Muscle of leg (tissue), 11 donors: ENCODE results near the gene GPRC5C. TPM values are rescaled to one million over a fixed set of nuclear protein-coding genes. Genes with fewer than 3 reads are reported as not detected.

Experiments used
- DNase-seq: peaks from one replicate; pipeline ENCODE4 v3.0.0; 2013
- H3K27ac ChIP-seq: one replicate; pipeline ENCODE4 v1.5.1; 2013; ENCODE audit warnings: mild to moderate bottlenecking, low read length, control low read depth
- H3K27me3 ChIP-seq: one replicate; pipeline ENCODE4 v1.6.1; 2013; ENCODE audit warnings: low read length; ENCODE audit not compliant: control insufficient read depth, insufficient read depth
- H3K36me3 ChIP-seq: one replicate; pipeline ENCODE4 v1.6.1; 2013; ENCODE audit warnings: low read length; ENCODE audit not compliant: control insufficient read depth, insufficient read depth
- H3K4me1 ChIP-seq: one replicate; pipeline ENCODE4 v1.6.1; 2013; ENCODE audit warnings: low read length; ENCODE audit not compliant: control insufficient read depth, insufficient read depth
- H3K4me3 ChIP-seq: one replicate; pipeline ENCODE4 v1.5.1; 2013; ENCODE audit warnings: low read length, control low read depth
- H3K9me3 ChIP-seq: replicated peaks from 2 replicates; pipeline ENCODE4 v1.6.1; 2013; ENCODE audit warnings: low read depth, low read length; ENCODE audit not compliant: control insufficient read depth
- WGBS: methylation state at CpG from one replicate; pipeline ENCODE4 v1.1.5; 2013; ENCODE audit warnings: missing lambda C conversion rate; ENCODE audit not compliant: insufficient coverage; 5-methylcytosine and 5-hydroxymethylcytosine counted together
- polyA plus RNA-seq, 8 donors: library from polyadenylated mRNA; unstranded; fragments of 120-200 nt; gene quantifications; one replicate each; pipeline versions ENCODE4 v1.2.1 to v1.2.3, GENCODE V29; 2013; ENCODE audit warnings: inconsistent platforms in 1 of 8, low replicate concordance in 1 of 8; ENCODE audit not compliant: insufficient read length in 8 of 8, insufficient read depth in 1 of 8
- total RNA-seq: library from RNA; stranded (reverse); fragments of 120-200 nt; gene quantifications from one replicate; pipeline ENCODE4 v1.2.4, GENCODE V29; 2013

GPRC5C gene
- total and polyA plus RNA-seq, 9 donors = 16.2 to 56.0 (median 34.4) TPM

DNA sequence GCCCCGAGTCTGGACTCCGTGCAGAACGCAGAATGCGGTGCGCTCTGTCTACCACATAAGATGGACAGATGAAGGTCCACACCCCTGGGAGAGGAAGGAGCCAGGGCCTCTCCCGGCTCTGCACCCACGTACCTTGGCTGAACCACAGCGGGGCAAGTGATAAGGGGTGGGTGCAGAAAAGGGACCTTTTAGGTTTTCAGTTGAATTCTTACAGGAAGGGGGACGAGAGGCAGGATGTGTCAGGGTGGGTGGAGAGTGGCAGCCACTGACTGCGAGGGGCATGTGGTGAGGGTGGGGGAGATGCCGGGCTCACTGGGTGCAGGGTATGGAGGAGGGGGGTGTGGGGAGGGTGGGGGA, 34.9 kb downstream of the GPRC5C start:
- Histone ChIP-seq H3K4me1 (peaks cover 6% of the 10 kb centered on the region), H3K27ac (peak overlapping the region; percentile 7), H3K27me3 (peaks cover 22% of the 10 kb centered on the region), H3K4me3 (peak overlapping the region; percentile 34), H3K36me3 (no peaks in the 10 kb centered on the region), H3K9me3 (no peaks in the 10 kb centered on the region)
- DNase-seq = no peak
- 10% methylated on average over 11 of the region's 11 CpGs for WGBS

DNA sequence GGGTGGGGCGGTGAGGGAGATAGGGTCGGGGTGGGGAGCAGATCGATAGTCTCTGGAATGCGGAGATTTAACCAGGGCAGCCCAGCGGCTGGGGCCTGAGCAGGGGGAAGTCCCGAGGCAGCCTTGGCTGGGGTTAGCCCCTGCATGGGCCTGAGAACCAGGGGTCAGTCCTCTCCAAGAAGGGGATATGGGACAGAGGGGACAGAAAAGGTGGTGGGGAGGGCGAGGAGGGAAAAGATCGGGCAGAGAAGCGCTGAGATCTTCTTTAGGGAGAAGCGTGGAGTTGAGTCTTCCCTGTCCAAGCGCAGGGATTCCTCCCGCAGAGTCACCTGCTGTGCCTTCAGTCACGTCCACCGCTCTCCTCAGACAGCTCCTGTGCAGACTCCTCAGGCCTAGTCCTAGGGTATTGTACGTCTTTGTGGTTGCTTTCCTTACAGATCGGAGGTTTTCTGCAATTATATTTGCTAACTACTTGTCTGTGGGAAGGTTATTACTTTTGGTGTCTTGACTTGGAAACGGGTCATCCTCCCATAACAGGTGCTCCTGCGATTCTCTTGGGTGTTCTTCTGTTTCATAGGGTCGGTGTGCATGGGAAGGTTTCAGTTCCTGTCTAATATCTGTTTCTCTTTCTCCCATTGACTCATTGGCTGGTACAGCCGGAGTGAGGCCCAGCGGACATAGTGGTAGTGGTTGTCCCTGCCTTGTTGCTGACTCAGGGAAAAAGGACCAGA, 35.5 kb downstream of the GPRC5C start:
- Histone ChIP-seq H3K27me3 (peaks cover 22% of the 10 kb centered on the region), H3K9me3 (no peaks in the 10 kb centered on the region), H3K36me3 (no peaks in the 10 kb centered on the region), H3K4me1 (peaks cover 6% of the 10 kb centered on the region), H3K4me3 (peak overlapping the region; percentile 5), H3K27ac (peak overlapping the region; percentile 6)
- WGBS = 26% methylated on average over 10 of the region's 21 CpGs
- peak; percentile 64 for DNase-seq

DNA sequence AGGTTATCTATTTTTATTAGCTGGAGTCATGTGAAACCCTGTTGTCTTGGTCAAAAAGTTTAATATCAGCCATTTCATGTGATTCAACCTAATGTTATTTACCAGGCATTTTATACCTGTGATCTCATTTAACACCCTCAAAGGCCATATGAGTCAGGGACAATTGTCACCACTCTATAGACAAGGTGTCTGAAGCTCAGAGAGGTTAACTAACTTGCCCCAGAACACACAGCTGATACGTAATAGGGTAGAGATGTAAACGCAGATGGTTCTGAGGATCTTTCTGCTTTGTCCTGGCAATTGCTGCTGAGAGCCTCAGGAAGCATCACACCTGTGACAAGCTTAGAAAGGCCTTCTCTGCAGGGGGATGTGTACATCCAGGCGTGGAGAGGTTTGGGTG, 39.5 kb downstream of the GPRC5C start:
- H3K27ac ChIP-seq = no peak overlapping the region
- peaks cover 6% of the 10 kb centered on the region for H3K4me1 ChIP-seq
- peaks cover 18% of the 10 kb centered on the region for H3K27me3 ChIP-seq
- 78% methylated on average over 1 of the region's 3 CpGs for WGBS
- no peak overlapping the region for H3K4me3 ChIP-seq
- peaks cover 5% of the 10 kb centered on the region for H3K9me3 ChIP-seq
- no peak for DNase-seq
- no peaks in the 10 kb centered on the region for H3K36me3 ChIP-seq

DNA sequence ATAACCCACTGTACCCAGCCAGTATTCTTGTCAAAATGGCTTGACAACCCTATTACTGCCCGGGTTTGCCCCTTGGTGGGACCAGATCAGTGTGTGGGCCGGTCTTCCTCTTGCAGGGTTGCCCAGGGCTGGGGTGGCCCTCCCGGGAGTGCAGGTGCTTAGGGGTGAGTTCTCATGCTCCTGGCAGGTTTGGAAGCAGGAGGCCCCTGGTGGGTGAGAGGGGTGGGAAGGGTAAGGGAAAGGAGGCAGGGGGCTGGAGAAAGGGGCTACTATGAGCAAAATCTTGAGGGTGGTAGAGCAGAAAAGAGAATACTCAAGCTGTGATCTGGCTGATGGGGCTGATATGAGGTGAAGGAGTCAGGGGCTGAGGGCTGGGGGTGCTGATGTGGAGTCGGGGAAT, 41.0 kb downstream of the GPRC5C start:
- Histone ChIP-seq H3K27ac (no peak overlapping the region), H3K36me3 (no peaks in the 10 kb centered on the region), H3K27me3 (peaks cover 5% of the 10 kb centered on the region), H3K4me3 (no peak overlapping the region), H3K9me3 (peaks cover 5% of the 10 kb centered on the region), H3K4me1 (no peaks in the 10 kb centered on the region)
- no peak for DNase-seq
- 100% methylated on average over 2 of the region's 4 CpGs for WGBS

DNA sequence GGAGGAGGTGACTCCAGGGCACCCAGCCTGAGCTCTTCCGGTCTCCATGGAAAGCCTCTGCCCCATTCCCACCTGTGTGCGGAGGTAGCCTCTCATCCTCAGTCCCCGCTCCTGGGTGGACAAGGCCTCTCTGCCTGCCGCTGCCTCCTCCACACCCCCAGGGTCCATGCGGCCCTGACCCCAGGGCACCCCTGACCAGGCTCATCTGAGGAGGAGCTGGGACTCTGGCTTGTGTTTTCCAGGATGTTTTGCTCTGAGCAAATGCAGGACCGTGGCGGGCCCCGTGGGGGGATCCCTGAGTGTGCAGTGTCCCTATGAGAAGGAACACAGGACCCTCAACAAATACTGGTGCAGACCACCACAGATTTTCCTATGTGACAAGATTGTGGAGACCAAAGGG, 41.4 kb downstream of the GPRC5C start:
- Histone ChIP-seq H3K27me3 (peaks cover 4% of the 10 kb centered on the region), H3K36me3 (no peaks in the 10 kb centered on the region)
- WGBS = 86% methylated on average over 7 of the region's 8 CpGs

DNA sequence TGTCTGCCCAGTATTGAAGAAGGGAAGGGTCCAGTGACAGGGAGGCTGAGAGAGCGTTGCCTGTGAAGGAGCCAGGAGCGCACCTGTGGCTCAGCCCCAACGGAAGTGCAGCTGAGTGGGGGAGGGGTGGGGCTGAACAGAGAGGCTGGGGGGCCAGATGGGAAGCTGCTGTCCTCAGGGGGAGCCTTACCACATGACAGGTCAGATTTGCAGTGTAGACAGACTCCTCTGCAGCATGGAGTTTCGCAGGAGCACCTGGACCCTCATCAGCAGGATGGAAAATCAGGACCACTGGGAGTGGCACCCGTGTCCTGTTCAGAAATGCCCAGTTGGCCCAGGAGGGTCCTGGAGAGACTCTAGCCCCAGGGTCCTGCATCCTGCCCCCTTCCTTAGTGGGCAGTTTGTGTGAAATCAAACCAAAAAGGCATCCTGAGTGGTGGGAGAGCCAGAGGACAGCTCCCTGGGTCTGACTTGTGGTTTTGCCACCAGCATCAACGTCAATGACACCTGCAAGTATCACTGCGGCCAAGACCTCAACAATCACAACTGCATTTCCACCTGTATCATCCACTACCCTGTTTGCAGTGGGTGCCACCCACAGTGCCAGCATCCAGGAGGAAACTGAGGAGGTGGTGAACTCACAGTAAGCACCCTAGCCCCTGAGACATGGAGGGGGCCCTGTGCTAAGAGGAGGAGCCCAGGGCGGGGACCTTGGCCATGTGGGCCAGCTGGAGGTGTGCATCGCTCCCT, 42.3 kb downstream of the GPRC5C start:
- peaks cover 5% of the 10 kb centered on the region for H3K4me1 ChIP-seq
- H3K4me3 ChIP-seq = no peak overlapping the region
- no peak for DNase-seq
- WGBS = 67% methylated on average over 7 of the region's 9 CpGs
- peaks cover 5% of the 10 kb centered on the region for H3K9me3 ChIP-seq
- H3K27ac ChIP-seq = no peak overlapping the region
- no peaks in the 10 kb centered on the region for H3K36me3 ChIP-seq
- peaks cover 5% of the 10 kb centered on the region for H3K27me3 ChIP-seq

More for the DNA sequence above, 41.4 kb downstream of the GPRC5C start:
- Histone ChIP-seq H3K27ac (no peak overlapping the region), H3K9me3 (peaks cover 5% of the 10 kb centered on the region), H3K4me3 (no peak overlapping the region), H3K4me1 (peaks cover 1% of the 10 kb centered on the region)
- no peak for DNase-seq

DNA sequence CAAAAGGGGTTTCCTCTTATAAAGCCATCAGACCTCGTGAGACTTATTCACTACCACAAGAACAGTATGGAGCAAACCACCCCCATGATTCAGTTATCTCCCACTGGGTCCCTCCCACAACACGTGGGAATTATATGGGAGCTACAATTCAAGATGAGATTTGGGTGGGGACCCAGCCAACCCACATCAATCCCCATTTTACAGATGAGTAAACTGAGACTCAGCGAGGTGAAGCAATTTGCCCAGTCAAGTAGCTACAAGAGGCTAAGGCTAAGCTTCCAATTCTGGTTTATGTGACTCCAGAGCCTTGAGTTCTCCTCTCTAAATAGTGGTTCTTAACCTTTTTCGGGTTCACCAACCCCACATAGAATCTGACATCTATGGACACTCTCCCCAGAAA, 43.3 kb downstream of the GPRC5C start:
- H3K27me3 ChIP-seq = peaks cover 5% of the 10 kb centered on the region
- H3K36me3 ChIP-seq = no peaks in the 10 kb centered on the region
- H3K27ac ChIP-seq = no peak overlapping the region
- WGBS = 100% methylated on average over 2 of the region's 4 CpGs
- H3K4me3 ChIP-seq = no peak overlapping the region
- no peak for DNase-seq
- peaks cover 5% of the 10 kb centered on the region for H3K4me1 ChIP-seq
- peaks cover 5% of the 10 kb centered on the region for H3K9me3 ChIP-seq

DNA sequence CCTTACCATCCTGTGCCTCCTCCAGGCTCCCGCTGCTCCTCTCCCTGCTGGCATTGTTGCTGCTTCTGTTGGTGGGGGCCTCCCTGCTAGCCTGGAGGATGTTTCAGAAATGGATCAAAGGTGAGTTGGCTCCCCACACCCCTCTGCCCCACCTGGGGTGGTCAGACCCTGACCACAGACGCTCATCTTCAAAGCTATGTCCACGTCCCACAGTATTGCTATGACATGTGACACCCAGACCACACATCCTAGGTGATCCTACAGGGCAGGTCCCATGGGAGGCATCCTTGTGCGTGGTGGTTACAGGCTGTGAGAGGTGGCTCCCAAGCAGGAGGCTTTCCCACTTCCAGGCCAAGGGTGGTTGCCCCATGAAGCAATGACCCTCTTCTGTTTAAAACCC, 45.5 kb downstream of the GPRC5C start:
- H3K27ac ChIP-seq = no peak overlapping the region
- H3K36me3 ChIP-seq = no peaks in the 10 kb centered on the region
- WGBS = no CpG with 5 or more reads among the region's 4 CpGs

DNA sequence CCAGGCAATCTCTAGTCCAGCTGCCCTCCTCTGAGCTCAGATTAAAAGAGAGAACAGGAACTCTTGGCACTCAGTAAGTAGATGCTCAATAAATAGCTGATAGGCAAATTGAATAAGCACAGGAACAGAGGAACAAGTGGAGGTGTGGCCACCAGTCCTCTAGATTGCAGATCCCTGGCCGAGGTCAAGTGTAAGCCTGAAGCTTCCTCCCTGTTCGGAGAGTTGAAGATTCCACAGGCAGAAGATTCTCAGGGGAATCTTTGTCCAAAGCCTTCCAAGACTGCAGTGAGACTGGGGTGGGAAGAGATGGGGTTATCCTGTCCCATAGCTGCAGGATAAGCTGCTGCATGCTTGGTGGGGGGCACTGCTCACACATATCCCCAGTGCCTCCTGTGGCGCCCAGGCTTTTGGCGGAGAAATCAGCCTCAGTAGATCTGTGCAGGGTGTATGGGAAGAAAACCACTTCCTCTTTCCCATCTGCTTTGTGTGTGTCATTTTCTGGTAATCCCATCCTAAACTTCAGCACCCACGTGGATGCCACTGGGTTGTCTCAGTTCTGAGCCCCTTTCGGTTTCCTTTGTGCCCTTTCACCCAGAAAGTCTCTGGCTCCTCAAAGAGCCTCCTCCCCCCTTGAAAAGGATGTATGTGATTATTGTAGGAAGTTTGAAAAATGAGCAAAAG, 46.7 kb downstream of the GPRC5C start:
- Histone ChIP-seq H3K27me3 (peaks cover 5% of the 10 kb centered on the region), H3K4me1 (peaks cover 5% of the 10 kb centered on the region), H3K36me3 (no peaks in the 10 kb centered on the region), H3K9me3 (peaks cover 5% of the 10 kb centered on the region), H3K4me3 (no peak overlapping the region), H3K27ac (peak overlapping the region; percentile 20)
- peak; percentile 70 for DNase-seq
- 47% methylated on average over 3 of the region's 6 CpGs for WGBS

More for the DNA sequence above, 45.5 kb downstream of the GPRC5C start:
- DNase-seq = no peak
- H3K27me3 ChIP-seq = peaks cover 5% of the 10 kb centered on the region
- peaks cover 5% of the 10 kb centered on the region for H3K4me1 ChIP-seq
- H3K4me3 ChIP-seq = no peak overlapping the region
- peaks cover 5% of the 10 kb centered on the region for H3K9me3 ChIP-seq

DNA sequence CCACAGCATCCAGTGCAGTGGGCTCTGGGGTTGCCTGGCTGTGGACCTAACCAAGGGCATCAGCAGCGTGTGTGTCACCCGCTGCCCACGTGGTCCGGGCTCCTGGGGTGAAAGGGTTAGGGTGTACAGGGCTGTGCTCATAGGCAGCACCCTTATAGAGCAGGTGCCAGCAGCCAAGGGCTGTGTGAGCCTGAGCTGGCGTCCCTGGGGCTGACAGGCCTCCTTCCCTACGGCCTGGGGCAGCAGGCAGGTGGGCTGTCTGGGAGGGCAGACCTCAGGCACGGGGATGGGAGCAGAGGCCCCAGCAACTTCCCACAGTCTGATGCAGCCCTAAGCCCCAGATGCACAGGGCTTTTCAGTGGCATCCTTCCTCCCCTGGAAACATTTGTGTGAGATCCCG, 48.4 kb downstream of the GPRC5C start:
- Histone ChIP-seq H3K4me1 (peaks cover 8% of the 10 kb centered on the region), H3K36me3 (no peaks in the 10 kb centered on the region), H3K4me3 (no peak overlapping the region), H3K27ac (no peak overlapping the region), H3K9me3 (peaks cover 5% of the 10 kb centered on the region), H3K27me3 (peaks cover 12% of the 10 kb centered on the region)
- WGBS = 68% methylated on average over 8 of the region's 8 CpGs
- DNase-seq = no peak
